ENCODE data around the gene ZNF148.

Gene ZNF148

DNA sequence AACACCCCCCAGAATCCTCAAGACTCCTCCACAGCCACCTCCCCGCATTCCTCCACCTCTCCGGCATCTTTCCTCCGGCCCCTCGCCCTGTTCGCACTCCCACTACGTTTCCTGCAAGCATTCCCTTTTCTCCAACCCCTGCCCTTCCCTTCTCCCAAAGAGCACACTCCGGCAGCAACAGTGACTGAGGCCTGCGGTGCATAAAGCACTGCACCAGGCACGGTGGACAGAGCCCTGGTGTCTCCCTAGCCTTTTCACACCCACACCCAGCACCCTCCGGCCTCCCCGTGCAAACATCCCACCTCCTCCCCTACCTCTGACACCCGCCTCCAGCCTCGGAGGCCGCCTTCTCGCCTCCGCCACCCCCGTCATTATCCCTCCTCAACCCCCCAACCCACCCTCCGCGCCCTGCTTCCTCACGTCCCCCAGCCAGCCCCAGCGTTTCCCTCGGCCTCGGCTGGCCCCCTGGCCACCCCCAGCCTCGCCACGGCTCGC is 577 bp downstream of the ZNF148 start:
- TF ChIP-seq TCF12 (IDR thresholded peaks at IDR 0.05; ENCODE audit: low read depth) = no peak
- TF ChIP-seq NFIC (IDR thresholded peaks at IDR 0.05) = no peak
- TF ChIP-seq CEBPB (IDR thresholded peaks at IDR 0.05) = no peak
- peak; percentile 44; the same call in 1 of the 2 replicates for TF ChIP-seq ZBTB7A (IDR thresholded peaks at IDR 0.05; ENCODE audit: low read depth)
- TF ChIP-seq EGR1 (IDR thresholded peaks at IDR 0.05) = peak; percentile 26; the same call in 1 of the 2 replicates
- 0 out of 2 replicates have a peak, but pooled peaks have one; percentile 26 for TF ChIP-seq TEAD4 (IDR thresholded peaks at IDR 0.05)

DNA sequence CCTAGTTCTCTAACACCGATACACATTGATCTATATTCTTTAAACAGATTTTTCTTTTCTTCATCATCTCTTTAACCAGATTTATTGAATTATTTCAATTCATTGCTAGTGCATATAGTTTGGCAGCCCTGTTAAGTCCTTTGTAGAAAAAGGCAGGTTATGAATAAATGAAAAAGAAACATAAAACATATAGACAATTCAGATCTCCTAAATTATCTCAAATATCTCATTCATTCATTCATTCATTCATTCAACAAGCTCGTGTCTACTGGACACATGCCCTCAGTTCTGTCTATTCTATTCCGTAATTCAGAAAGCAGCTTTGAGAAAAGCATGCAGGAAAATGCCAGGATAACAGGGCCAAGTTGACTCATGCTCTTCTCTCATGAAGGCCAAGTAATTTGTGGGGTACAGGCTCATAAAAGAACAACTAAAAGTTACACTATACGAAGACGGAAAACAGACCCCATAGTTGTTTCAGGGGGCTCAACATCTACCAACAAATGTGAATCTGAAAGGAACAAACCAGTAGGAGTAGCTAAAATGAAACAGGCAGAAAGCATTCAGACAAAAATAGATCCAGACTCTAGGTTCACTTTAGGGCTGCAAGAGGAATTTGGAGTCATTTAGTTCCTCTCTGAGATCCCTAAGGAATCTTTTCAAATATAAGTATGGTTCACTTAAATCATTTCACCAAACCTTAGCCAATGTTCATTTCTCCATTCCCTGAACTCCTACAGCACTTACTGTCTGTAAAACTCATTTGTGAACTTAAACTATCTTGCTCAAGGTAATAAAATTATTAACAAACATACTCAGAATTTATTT is 7.5 kb downstream of the ZNF148 start:
- TF ChIP-seq TEAD4 (IDR thresholded peaks at IDR 0.05) = no peak
- TF ChIP-seq EP300 (IDR thresholded peaks at IDR 0.05; ENCODE audit: borderline replicate concordance) = no peak
- TF ChIP-seq CREB1 (IDR thresholded peaks at IDR 0.05; ENCODE audit: low read depth) = no peak
- TF ChIP-seq CEBPB (IDR thresholded peaks at IDR 0.05) = no peak
- TF ChIP-seq FOXM1 (IDR thresholded peaks at IDR 0.05; ENCODE audit: borderline replicate concordance, low read depth) = no peak
- TF ChIP-seq TCF12 (IDR thresholded peaks at IDR 0.05; ENCODE audit: low read depth) = no peak
- TF ChIP-seq EGR1 (IDR thresholded peaks at IDR 0.05) = no peak
- no peak for TF ChIP-seq RAD21 (IDR thresholded peaks at IDR 0.05; ENCODE audit: low read depth)
- TF ChIP-seq NFIC (IDR thresholded peaks at IDR 0.05) = no peak
- TF ChIP-seq MAX (IDR thresholded peaks at IDR 0.05) = no peak
- no peak for TF ChIP-seq TAF1 (IDR thresholded peaks at IDR 0.05; ENCODE audit: low read depth)
- no peak for TF ChIP-seq ZBTB7A (IDR thresholded peaks at IDR 0.05; ENCODE audit: low read depth)
- TF ChIP-seq, protein P1, sequence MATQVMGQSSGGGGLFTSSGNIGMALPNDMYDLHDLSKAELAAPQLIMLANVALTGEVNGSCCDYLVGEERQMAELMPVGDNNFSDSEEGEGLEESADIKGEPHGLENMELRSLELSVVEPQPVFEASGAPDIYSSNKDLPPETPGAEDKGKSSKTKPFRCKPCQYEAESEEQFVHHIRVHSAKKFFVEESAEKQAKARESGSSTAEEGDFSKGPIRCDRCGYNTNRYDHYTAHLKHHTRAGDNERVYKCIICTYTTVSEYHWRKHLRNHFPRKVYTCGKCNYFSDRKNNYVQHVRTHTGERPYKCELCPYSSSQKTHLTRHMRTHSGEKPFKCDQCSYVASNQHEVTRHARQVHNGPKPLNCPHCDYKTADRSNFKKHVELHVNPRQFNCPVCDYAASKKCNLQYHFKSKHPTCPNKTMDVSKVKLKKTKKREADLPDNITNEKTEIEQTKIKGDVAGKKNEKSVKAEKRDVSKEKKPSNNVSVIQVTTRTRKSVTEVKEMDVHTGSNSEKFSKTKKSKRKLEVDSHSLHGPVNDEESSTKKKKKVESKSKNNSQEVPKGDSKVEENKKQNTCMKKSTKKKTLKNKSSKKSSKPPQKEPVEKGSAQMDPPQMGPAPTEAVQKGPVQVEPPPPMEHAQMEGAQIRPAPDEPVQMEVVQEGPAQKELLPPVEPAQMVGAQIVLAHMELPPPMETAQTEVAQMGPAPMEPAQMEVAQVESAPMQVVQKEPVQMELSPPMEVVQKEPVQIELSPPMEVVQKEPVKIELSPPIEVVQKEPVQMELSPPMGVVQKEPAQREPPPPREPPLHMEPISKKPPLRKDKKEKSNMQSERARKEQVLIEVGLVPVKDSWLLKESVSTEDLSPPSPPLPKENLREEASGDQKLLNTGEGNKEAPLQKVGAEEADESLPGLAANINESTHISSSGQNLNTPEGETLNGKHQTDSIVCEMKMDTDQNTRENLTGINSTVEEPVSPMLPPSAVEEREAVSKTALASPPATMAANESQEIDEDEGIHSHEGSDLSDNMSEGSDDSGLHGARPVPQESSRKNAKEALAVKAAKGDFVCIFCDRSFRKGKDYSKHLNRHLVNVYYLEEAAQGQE (IDR thresholded peaks at IDR 0.05; ENCODE audit: low read depth) = no peak
- TF ChIP-seq, protein P2, sequence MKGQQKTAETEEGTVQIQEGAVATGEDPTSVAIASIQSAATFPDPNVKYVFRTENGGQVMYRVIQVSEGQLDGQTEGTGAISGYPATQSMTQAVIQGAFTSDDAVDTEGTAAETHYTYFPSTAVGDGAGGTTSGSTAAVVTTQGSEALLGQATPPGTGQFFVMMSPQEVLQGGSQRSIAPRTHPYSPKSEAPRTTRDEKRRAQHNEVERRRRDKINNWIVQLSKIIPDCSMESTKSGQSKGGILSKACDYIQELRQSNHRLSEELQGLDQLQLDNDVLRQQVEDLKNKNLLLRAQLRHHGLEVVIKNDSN (IDR thresholded peaks at IDR 0.05) = no peak
- TF ChIP-seq YY1 (IDR thresholded peaks at IDR 0.05; ENCODE audit: low read depth) = no peak

GRCh38 chr3:125366132-125366531 is 9.0 kb downstream of the ZNF148 start:
- TF ChIP-seq FOXM1 (IDR thresholded peaks at IDR 0.05; ENCODE audit: borderline replicate concordance, low read depth) (no peak), MAX (IDR thresholded peaks at IDR 0.05) (no peak), TEAD4 (IDR thresholded peaks at IDR 0.05) (no peak), ZBTB7A (IDR thresholded peaks at IDR 0.05; ENCODE audit: low read depth) (no peak), CREB1 (IDR thresholded peaks at IDR 0.05; ENCODE audit: low read depth) (no peak), TCF12 (IDR thresholded peaks at IDR 0.05; ENCODE audit: low read depth) (no peak), TAF1 (IDR thresholded peaks at IDR 0.05; ENCODE audit: low read depth) (no peak), YY1 (IDR thresholded peaks at IDR 0.05; ENCODE audit: low read depth) (no peak), EGR1 (IDR thresholded peaks at IDR 0.05) (no peak), EP300 (IDR thresholded peaks at IDR 0.05; ENCODE audit: borderline replicate concordance) (no peak), NFIC (IDR thresholded peaks at IDR 0.05) (no peak), CEBPB (IDR thresholded peaks at IDR 0.05) (no peak), RAD21 (IDR thresholded peaks at IDR 0.05; ENCODE audit: low read depth) (no peak)
- TF ChIP-seq, protein P2 (IDR thresholded peaks at IDR 0.05) = no peak
- TF ChIP-seq, protein P1 (IDR thresholded peaks at IDR 0.05; ENCODE audit: low read depth) = no peak

DNA sequence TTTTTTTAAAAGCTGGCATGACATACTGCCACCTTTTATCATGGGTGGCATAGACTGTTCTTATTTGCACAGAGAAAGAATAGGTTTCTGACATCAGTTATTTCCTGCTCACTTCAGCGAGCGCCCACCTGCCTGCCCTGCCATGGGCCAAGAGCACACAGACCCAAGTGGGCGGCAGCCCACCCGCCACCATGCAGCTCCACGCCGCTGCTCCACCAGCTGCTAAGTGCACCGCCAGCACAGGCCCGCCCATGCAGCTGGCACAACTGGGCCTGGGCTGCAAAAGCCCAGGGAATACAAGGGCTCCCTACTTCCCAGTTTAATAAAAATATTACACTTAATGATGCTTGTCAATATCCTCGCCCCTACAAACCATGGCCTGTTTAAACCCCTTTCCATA is 15.4 kb downstream of the ZNF148 start:
- no peak for TF ChIP-seq CEBPB (IDR thresholded peaks at IDR 0.05)
- TF ChIP-seq FOXM1 (IDR thresholded peaks at IDR 0.05; ENCODE audit: borderline replicate concordance, low read depth) = no peak
- no peak for TF ChIP-seq TEAD4 (IDR thresholded peaks at IDR 0.05)
- no peak for TF ChIP-seq NFIC (IDR thresholded peaks at IDR 0.05)
- no peak for TF ChIP-seq CREB1 (IDR thresholded peaks at IDR 0.05; ENCODE audit: low read depth)

GRCh38 chr3:125358923-125359322 is 16.2 kb downstream of the ZNF148 start:
- no peak for TF ChIP-seq MAX (IDR thresholded peaks at IDR 0.05)
- no peak for TF ChIP-seq TEAD4 (IDR thresholded peaks at IDR 0.05)
- TF ChIP-seq ZBTB7A (IDR thresholded peaks at IDR 0.05; ENCODE audit: low read depth) = no peak
- TF ChIP-seq NFIC (IDR thresholded peaks at IDR 0.05) = no peak
- no peak for TF ChIP-seq YY1 (IDR thresholded peaks at IDR 0.05; ENCODE audit: low read depth)
- TF ChIP-seq, protein P1 (IDR thresholded peaks at IDR 0.05; ENCODE audit: low read depth) = no peak
- TF ChIP-seq RAD21 (IDR thresholded peaks at IDR 0.05; ENCODE audit: low read depth) = no peak
- no peak for TF ChIP-seq FOXM1 (IDR thresholded peaks at IDR 0.05; ENCODE audit: borderline replicate concordance, low read depth)
- TF ChIP-seq, protein P2 (IDR thresholded peaks at IDR 0.05) = no peak
- TF ChIP-seq EP300 (IDR thresholded peaks at IDR 0.05; ENCODE audit: borderline replicate concordance) = no peak

Measured in Ishikawa (cell line).